Measurements from ENCODE around the gene ACOT12.

- TF ChIP-seq EP300 (IDR thresholded peaks at IDR 0.05) (no peak), CTCF (IDR thresholded peaks at IDR 0.05) (no peak)
Observed at GRCh38 chr5:81409361-81409760, 15.4 kb upstream of the ACOT12 start.
